GM21447 (cell line): Measurements from ENCODE around the gene PTX4.
"Not testable (repeated sequence)": the region's sequence is repeated elsewhere in the genome, so short reads cannot be mapped to it uniquely, and the experiment has no call there.

Source experiments
- ATAC-seq: cut with Tn5 transposase; IDR thresholded peaks from one replicate; pipeline ENCODE4 v1.9.1; 2021; ENCODE audit not compliant: unreplicated experiment

PTX4 gene

DNA sequence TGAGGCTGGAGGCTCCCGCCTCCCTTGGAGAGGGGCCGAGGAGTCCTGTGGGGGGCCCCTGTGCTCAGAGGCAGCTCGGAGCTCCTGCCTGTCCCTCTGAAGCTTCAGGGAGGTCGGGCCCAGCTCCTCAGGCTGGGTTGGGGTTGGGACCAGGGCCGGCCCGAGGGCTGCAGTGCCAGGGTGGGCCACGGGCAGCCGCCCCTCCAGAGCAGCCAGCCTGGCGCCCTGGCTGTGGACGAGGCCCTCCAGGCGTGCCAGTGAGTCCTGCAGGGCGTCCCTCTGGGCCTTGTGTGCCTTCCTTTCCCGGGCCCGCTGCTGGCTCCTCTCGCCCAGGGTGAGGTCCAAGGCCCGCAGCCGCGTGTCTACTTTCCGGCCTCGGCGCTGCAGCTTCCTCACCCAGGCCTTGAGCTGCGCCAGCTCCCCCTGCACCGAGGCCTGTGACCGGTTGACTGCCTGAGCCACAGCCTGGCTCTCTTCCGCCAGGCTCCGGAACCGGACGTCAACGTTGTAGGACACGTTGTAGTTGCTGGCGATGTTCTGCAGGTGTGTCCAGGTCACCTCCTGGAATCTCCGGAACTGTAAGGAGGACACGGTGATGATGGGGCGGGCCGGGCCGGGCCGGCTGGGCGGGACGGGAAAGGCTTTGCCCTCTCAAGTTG, 1.2 kb downstream of the PTX4 start:
- no peak for ATAC-seq

DNA sequence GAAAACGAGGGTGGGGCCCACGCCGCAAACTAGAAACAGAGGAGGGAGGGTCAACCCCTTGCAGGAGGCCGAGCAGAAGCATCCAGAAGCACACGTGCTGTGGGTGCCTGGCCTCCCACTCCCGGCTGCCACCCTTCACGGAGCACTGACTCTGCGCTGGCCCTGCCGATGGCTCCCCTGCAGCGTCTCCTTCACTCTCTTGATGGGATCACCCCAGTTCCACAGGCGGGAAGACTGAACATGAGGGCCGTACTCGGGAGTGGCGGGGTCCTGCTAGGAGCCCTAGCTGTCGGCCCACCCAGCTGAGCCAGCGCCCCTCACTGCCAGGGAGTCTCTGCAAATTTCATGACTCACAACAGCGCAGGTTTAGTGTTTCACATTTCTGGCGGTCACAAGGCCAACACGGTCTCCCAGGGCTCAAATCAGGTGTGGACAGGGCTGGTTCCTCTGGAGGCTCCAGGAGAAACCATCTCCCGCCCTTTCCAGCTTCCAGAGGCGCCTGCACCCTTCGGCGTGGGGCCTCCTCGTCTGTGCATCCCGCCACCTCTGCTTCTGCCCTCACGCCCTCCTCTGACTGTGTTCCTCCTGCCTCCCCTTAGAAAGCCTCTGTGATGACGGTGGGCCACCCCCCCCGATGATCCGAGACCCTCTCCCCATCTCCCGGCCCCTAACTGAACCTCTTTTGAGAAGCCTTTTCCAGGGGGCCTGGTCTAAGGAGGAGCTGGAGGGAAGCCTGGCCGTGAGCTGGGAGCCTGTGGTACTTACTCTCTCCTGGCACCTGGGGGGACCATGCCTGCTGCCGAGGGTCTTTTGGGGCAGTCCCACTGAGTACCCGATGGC, 2.0 kb downstream of the PTX4 start:
- no peak for ATAC-seq

DNA sequence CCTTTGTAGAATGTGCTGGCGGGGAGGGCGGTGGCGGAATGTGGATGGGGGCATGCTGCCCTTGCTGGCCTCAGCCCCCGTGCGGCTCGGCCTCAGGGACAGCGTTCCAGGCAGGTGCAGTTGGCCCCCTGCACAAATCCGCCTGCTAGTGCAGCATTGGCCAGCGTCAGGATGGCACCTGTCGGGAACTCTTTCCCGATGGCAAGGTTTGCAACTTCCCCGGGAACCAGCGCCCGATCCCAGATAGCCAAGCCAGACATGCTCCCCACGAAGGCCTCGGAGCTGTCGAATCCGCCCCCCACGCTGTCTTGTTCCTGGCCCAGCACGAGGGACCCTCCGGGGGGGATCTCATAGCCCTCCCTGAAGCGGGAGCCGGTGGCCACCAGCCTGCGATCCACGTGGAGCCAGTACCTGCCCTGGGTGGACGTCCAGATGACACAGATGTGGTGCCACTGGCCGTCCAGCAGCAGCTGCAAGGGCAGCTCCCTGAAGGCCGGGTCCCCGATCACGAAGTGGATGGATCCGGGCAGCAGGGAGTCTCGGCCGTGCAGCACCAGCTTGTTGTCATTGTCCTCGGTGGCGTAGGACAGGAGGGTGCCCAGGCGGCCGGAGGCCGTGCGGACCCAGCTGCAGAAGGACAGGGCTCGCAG, 2.8 kb downstream of the PTX4 start:
- no peak for ATAC-seq

- ATAC-seq = no peak
Observed at GRCh38 chr16:1481906-1482835, 6.6 kb downstream of the PTX4 start.

DNA sequence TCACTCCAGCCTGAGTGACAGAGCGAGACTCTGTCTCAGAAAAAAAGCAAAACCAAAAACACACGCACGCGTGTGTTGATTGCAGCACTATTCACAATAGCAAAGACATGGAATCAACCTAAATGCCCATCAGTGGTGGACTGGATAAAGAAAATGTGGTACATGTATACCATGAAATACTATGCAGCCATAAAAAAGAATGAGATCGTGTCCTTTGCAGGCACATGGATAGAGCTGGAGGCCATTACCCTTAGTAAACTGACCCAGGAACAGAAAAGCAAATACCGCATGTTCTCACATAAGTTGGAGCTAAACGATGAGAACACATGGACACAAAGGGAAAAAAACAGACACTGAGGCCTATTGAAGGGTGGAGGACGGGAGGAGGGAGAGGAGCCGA, 9.8 kb downstream of the PTX4 start:
- ATAC-seq = not testable (repeated sequence)

GRCh38 chr16:1477033-1477432, 11.7 kb downstream of the PTX4 start:
- no peak for ATAC-seq

DNA sequence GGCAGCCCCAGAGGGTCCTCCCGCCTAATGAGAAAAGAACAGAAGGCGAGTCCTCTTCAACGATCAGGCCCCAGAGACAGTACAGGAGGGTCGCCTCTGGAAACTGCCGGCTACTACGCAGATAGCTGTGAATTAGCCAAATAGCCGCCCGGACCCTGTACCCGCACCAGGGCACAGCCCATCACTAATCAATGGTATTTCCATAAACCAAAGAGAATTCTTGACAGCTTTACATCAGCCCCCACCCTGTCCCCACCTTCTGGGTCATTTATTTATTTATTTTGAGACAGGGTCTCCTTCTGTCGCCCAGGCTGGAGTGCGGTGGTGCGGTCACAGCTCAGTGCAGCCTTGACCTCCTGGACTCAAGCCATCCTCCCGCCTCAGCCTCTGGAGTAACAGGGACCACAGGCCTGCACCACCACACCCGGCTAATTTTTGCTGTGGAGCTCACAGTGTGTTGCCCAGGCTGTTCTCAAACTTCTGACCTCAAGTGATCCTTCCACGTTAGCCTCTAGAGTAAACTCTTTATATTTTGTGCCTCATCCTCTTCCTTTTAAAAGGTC, 13.1 kb downstream of the PTX4 start:
- no peak for ATAC-seq

GRCh38 chr16:1474796-1475551, 13.8 kb downstream of the PTX4 start, which contains the start of gene CLCN7:
TSS of gene CLCN7 (minus strand) at chr16:1475028. CDS start at chr16:1474974, 54 bp downstream.
- peak; percentile 81 for ATAC-seq

DNA sequence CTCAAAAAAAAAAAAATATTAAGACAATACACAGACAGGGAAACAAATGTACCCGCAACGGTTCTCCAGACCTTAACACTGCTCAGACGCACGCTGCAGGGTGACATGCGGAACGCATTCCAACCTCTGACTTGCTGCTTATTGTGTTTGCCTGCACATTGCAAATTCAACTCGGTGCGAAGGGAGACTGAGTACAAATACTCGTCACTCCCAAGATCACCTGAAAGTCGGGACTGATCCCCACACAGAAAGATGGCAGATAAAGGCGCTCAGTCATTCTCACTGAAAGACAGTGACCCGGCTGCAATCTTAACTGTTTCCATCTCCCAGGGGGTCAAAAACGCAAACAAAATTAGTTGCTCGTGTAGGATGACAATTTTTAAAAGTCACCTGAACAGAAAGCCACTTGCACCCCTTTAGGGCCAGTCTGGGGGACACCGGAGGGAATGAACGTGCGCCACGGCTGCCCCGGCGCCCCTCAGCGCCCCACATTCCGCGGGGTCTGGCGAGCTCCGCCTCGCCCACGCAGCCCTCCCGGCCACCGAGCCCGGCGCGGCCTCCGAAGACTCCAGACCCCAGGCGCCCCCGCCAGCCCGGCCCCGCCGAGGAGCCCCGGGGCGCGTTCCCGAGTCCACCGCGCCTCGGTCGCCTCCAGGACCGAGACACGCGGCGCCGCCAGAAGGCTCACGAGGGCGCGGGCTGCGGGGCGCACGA, 14.5 kb downstream of the PTX4 start:
- ATAC-seq = peak; percentile 18

- no peak for ATAC-seq
Observed at GRCh38 chr16:1472974-1473373, 15.8 kb downstream of the PTX4 start.

DNA sequence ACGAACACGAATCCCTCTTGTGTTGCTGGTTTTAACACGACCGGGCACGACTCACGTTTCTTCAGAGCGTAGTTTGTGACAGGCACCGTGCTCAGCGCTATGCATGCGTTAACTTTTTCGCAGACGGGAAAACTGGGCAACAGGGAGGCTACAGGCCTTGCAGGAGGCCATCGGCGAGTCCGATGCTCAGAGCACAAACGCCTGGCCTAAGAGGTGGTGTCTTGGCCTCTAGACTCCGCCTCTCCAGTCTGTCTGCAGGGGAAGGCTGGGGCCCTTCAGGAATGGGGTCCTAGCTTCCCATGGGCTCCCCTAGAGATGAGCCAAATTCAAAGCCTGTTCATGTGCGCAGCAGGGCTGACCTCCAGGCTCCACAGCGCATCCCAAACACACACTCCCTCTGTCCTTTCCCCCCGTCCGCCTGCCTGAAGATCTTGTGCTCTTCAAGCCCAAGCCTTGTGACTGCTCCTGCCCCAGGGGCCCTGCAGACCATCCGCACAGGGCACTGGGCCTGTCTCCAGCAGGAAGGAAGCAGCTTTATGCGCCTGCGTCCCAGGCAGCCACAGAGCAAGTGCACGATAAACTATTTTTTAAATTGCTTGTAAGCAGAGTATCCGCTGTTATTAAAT, 17.1 kb downstream of the PTX4 start:
- no peak for ATAC-seq

GRCh38 chr16:1470481-1471251, 18.1 kb downstream of the PTX4 start:
- no peak for ATAC-seq

GRCh38 chr16:1469693-1470201, 19.0 kb downstream of the PTX4 start:
- ATAC-seq = no peak

- ATAC-seq = not testable (repeated sequence)
Observed at GRCh38 chr16:1469141-1469540, 19.6 kb downstream of the PTX4 start.

- no peak for ATAC-seq
Observed at GRCh38 chr16:1468426-1468810, 20.3 kb downstream of the PTX4 start.

GRCh38 chr16:1466968-1467521, 21.7 kb downstream of the PTX4 start:
- no peak for ATAC-seq

DNA sequence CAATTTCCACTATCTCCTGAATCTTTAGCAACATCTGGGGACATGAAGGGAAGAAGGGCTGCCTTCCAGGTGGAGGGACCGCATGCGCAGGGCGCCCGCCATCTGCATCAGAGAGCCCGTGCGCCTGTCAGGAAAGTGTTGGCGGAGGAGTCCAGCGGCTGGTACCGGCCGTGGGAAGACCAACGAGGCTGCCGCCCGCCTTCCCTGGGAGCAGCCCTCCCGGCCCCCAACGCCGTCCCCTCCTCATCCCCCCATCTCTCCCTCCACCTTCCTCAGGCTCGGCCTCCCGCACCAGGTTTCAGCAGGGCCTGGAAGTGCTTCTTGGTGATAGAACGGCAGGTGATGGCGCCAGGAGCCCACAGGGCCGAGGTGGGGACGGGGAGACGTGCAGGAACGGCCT, 22.7 kb downstream of the PTX4 start:
- no peak for ATAC-seq

GRCh38 chr16:1465567-1465915, 23.2 kb downstream of the PTX4 start:
- ATAC-seq = no peak
